DND-41 (cell line): ENCODE data around the gene GNS.

Source experiments
- ATAC-seq: fragments of 200-7000 bp; cut with Tn5 transposase; 3 replicates; pipeline ENCODE4 v1.9.1; 2021; ENCODE audit warnings: low read depth; ENCODE audit not compliant: insufficient read depth
- DNase-seq: peaks from one replicate; pipeline ENCODE4 v3.0.0-alpha.2; 2020
- H2AFZ ChIP-seq: 2 replicates; pipeline ENCODE4 v1.6.0; 2012; ENCODE audit warnings: low read depth, low read length
- H3K27ac ChIP-seq: 2 replicates; pipeline ENCODE4 v1.5.1; 2012; ENCODE audit warnings: low read length, inconsistent platforms
- H3K27me3 ChIP-seq: fragments of 200-600 bp; sonication (generic); 2 replicates; pipeline ENCODE4 v1.6.0; 2012; ENCODE audit warnings: low read length, mild to moderate bottlenecking, inconsistent platforms; ENCODE audit not compliant: insufficient read depth, poor library complexity
- H3K36me3 ChIP-seq: 2 replicates; pipeline ENCODE4 v1.5.1; 2012; ENCODE audit warnings: low read length, inconsistent platforms; ENCODE audit not compliant: insufficient read depth
- H3K4me1 ChIP-seq: 2 replicates; pipeline ENCODE4 v1.5.1; 2012; ENCODE audit warnings: mild to moderate bottlenecking, low read length; ENCODE audit not compliant: insufficient read depth
- H3K4me2 ChIP-seq: 2 replicates; pipeline ENCODE4 v1.6.0; 2012; ENCODE audit warnings: mild to moderate bottlenecking, moderate library complexity, low read length, inconsistent platforms; ENCODE audit not compliant: insufficient read depth
- H3K4me3 ChIP-seq, 2 experiments: fragments of 200-600 bp in 1 of 2; shearing (Covaris generic) in 1 of 2; 2 replicates each; pipeline ENCODE4 v1.5.1; 2012 to 2016; ENCODE audit warnings: inconsistent platforms in 2 of 2, low read length in 2 of 2, mild to moderate bottlenecking in 2 of 2, low read depth in 1 of 2, moderate library complexity in 1 of 2
- H3K79me2 ChIP-seq: 2 replicates; pipeline ENCODE4 v1.6.0; 2012; ENCODE audit warnings: low read length, inconsistent platforms; ENCODE audit not compliant: insufficient read depth
- H3K9ac ChIP-seq: 2 replicates; pipeline ENCODE4 v1.6.0; 2012; ENCODE audit warnings: low read depth, mild to moderate bottlenecking, inconsistent platforms, low read length, moderate library complexity
- H3K9me3 ChIP-seq: 2 replicates; pipeline ENCODE4 v1.5.1; 2012; ENCODE audit warnings: low read length, moderate library complexity, mild to moderate bottlenecking, inconsistent platforms; ENCODE audit not compliant: insufficient read depth, severe bottlenecking
- H4K20me1 ChIP-seq: 2 replicates; pipeline ENCODE4 v1.6.0; 2012; ENCODE audit warnings: low read length; ENCODE audit not compliant: insufficient read depth
- EZH2 ChIP-seq: IDR thresholded peaks from 3 replicates; pipeline ENCODE4 v1.6.1; 2012; ENCODE audit warnings: borderline replicate concordance, low read depth, mild to moderate bottlenecking, moderate library complexity, low read length, inconsistent platforms; ENCODE audit not compliant: severe bottlenecking
- TF ChIP-seq, protein P1 (sequence below): IDR thresholded peaks from 2 replicates; pipeline ENCODE4 v1.5.1; 2012; ENCODE audit warnings: borderline replicate concordance, low read length, moderate library complexity, mild to moderate bottlenecking; ENCODE audit not compliant: poor library complexity, severe bottlenecking; ENCODE audit errors: extremely low read depth

Gene GNS

DNA sequence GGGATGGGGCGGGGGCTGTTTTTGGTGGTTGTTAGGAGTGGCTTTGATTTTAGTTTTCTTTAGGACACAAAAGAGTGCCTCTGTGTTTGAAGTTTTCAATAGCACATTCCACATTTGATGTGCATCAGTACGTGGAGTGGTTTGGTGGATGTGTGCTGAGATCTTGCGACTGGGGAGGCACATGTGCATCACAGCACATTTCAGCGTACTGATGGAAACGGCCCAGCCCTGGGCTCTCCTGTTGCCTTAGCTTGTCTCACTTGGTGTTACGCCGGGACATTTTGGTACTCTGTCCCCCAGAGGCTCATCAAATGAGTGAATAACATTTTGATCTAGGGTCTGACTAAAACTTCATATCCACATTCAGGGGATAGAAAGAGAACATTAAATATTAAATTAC is 70.5 kb downstream of the GNS start:
- no peak overlapping the region for H3K27ac ChIP-seq
- no peak for ATAC-seq
- H3K4me1 ChIP-seq, result peaks cover 9% of the 10 kb centered on the region

GRCh38 chr12:64688219-64688618 is 71.0 kb downstream of the GNS start:
- no peak overlapping the region for H3K27ac ChIP-seq
- TF ChIP-seq, protein P1, sequence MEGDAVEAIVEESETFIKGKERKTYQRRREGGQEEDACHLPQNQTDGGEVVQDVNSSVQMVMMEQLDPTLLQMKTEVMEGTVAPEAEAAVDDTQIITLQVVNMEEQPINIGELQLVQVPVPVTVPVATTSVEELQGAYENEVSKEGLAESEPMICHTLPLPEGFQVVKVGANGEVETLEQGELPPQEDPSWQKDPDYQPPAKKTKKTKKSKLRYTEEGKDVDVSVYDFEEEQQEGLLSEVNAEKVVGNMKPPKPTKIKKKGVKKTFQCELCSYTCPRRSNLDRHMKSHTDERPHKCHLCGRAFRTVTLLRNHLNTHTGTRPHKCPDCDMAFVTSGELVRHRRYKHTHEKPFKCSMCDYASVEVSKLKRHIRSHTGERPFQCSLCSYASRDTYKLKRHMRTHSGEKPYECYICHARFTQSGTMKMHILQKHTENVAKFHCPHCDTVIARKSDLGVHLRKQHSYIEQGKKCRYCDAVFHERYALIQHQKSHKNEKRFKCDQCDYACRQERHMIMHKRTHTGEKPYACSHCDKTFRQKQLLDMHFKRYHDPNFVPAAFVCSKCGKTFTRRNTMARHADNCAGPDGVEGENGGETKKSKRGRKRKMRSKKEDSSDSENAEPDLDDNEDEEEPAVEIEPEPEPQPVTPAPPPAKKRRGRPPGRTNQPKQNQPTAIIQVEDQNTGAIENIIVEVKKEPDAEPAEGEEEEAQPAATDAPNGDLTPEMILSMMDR, result no peak
- TF ChIP-seq EZH2, result no peak
- no peak overlapping the region for H3K4me2 ChIP-seq
- no peaks in the 10 kb centered on the region; the same call in 1 of the 2 replicates for H4K20me1 ChIP-seq
- no peaks in the 10 kb centered on the region for H3K9me3 ChIP-seq
- H3K4me1 ChIP-seq, result peaks cover 9% of the 10 kb centered on the region
- ATAC-seq (no peak), DNase-seq (no peak)
- H3K4me3 ChIP-seq, result no peak overlapping the region
- H3K9ac ChIP-seq, result no peak overlapping the region
- no peaks in the 10 kb centered on the region for H3K27me3 ChIP-seq
- peaks cover 4% of the 10 kb centered on the region; the same call in 1 of the 2 replicates for H3K79me2 ChIP-seq
- H2AFZ ChIP-seq, result no peak overlapping the region
- H3K36me3 ChIP-seq, result peaks cover 39% of the 10 kb centered on the region

More for the DNA sequence above, 70.5 kb downstream of the GNS start:
- no peaks in the 10 kb centered on the region for H3K27me3 ChIP-seq
- H3K9ac ChIP-seq, result no peak overlapping the region
- peaks cover 43% of the 10 kb centered on the region for H3K36me3 ChIP-seq
- no peaks in the 10 kb centered on the region; the same call in 1 of the 2 replicates for H4K20me1 ChIP-seq
- no peak for TF ChIP-seq EZH2
- TF ChIP-seq, protein P1, result no peak
- no peak overlapping the region for H2AFZ ChIP-seq
- H3K4me2 ChIP-seq, result no peak overlapping the region
- no peak overlapping the region for H3K4me3 ChIP-seq
- 0 out of 2 replicates have a peak, but pooled peaks cover 2% of the 10 kb centered on the region for H3K79me2 ChIP-seq
- DNase-seq, result no peak
- no peaks in the 10 kb centered on the region for H3K9me3 ChIP-seq

- H3K4me3 ChIP-seq, result no peak overlapping the region
- H3K9ac ChIP-seq, result no peak overlapping the region
- H3K36me3 ChIP-seq, result peaks cover 39% of the 10 kb centered on the region
- H3K4me2 ChIP-seq, result no peak overlapping the region
- no peaks in the 10 kb centered on the region for H3K27me3 ChIP-seq
- TF ChIP-seq, protein P1, result no peak
- TF ChIP-seq EZH2, result no peak
- peaks cover 9% of the 10 kb centered on the region for H3K4me1 ChIP-seq
- H3K27ac ChIP-seq, result no peak overlapping the region
- DNase-seq (no peak), ATAC-seq (no peak)
- peaks cover 8% of the 10 kb centered on the region for H3K79me2 ChIP-seq
- H4K20me1 ChIP-seq, result no peaks in the 10 kb centered on the region; the same call in 1 of the 2 replicates
- no peak overlapping the region for H2AFZ ChIP-seq
- H3K9me3 ChIP-seq, result no peaks in the 10 kb centered on the region
Measured at GRCh38 chr12:64687816-64688215, 71.4 kb downstream of the GNS start.
